Tibial nerve (tissue), 4 donors: ENCODE measurements around the gene PHETA1.
"Not testable (repeated sequence)": the region's sequence is repeated elsewhere in the genome, so short reads cannot be mapped to it uniquely, and the experiment has no call there.

Source experiments
- CTCF ChIP-seq, 5 experiments: fragments of 200-600 bp in 3 of 5; fragments of 450-650 bp in 2 of 5; sonication (generic) in 3 of 5; IDR thresholded peaks; one replicate each; pipeline ENCODE4 v1.5.1; 2016 to 2019; ENCODE audit warnings: antibody characterized with exemption in 5 of 5, mild to moderate bottlenecking in 3 of 5, moderate library complexity in 2 of 5
- EP300 ChIP-seq, 2 donors: sonication (generic); formaldehyde crosslinking; IDR thresholded peaks; one replicate each; pipeline ENCODE4 v1.6.1; 2017; ENCODE audit warnings: antibody characterized with exemption in 2 of 2, mild to moderate bottlenecking in 1 of 2
- POLR2A ChIP-seq, 2 donors: fragments of 450-650 bp; IDR thresholded peaks; one replicate each; pipeline ENCODE4 v1.6.1; 2017; ENCODE audit warnings: antibody characterized with exemption in 2 of 2, mild to moderate bottlenecking in 2 of 2, moderate library complexity in 2 of 2

GRCh38 chr12:111336411-111336810 is 32.5 kb downstream of the PHETA1 start:
- TF ChIP-seq CTCF, POLR2A, EP300 (IDR thresholded peaks at IDR 0.05): not testable (repeated sequence)
